DND-41 (cell line): ENCODE measurements around the gene ANKRD33.
A peak's percentile ranks its signal among the peaks of the same experiment; 100 is the strongest.

Source experiments
- ATAC-seq: fragments of 200-7000 bp; cut with Tn5 transposase; 3 replicates; pipeline ENCODE4 v1.9.1; 2021; ENCODE audit warnings: low read depth; ENCODE audit not compliant: insufficient read depth
- DNase-seq: peaks from one replicate; pipeline ENCODE4 v3.0.0-alpha.2; 2020
- H2AFZ ChIP-seq: 2 replicates; pipeline ENCODE4 v1.6.0; 2012; ENCODE audit warnings: low read depth, low read length
- H3K27ac ChIP-seq: 2 replicates; pipeline ENCODE4 v1.5.1; 2012; ENCODE audit warnings: low read length, inconsistent platforms
- H3K27me3 ChIP-seq: fragments of 200-600 bp; sonication (generic); 2 replicates; pipeline ENCODE4 v1.6.0; 2012; ENCODE audit warnings: low read length, mild to moderate bottlenecking, inconsistent platforms; ENCODE audit not compliant: insufficient read depth, poor library complexity
- H3K36me3 ChIP-seq: 2 replicates; pipeline ENCODE4 v1.5.1; 2012; ENCODE audit warnings: low read length, inconsistent platforms; ENCODE audit not compliant: insufficient read depth
- H3K4me1 ChIP-seq: 2 replicates; pipeline ENCODE4 v1.5.1; 2012; ENCODE audit warnings: mild to moderate bottlenecking, low read length; ENCODE audit not compliant: insufficient read depth
- H3K4me2 ChIP-seq: 2 replicates; pipeline ENCODE4 v1.6.0; 2012; ENCODE audit warnings: mild to moderate bottlenecking, moderate library complexity, low read length, inconsistent platforms; ENCODE audit not compliant: insufficient read depth
- H3K4me3 ChIP-seq, 2 experiments: fragments of 200-600 bp in 1 of 2; shearing (Covaris generic) in 1 of 2; 2 replicates each; pipeline ENCODE4 v1.5.1; 2012 to 2016; ENCODE audit warnings: inconsistent platforms in 2 of 2, low read length in 2 of 2, mild to moderate bottlenecking in 2 of 2, low read depth in 1 of 2, moderate library complexity in 1 of 2
- H3K79me2 ChIP-seq: 2 replicates; pipeline ENCODE4 v1.6.0; 2012; ENCODE audit warnings: low read length, inconsistent platforms; ENCODE audit not compliant: insufficient read depth
- H3K9ac ChIP-seq: 2 replicates; pipeline ENCODE4 v1.6.0; 2012; ENCODE audit warnings: low read depth, mild to moderate bottlenecking, inconsistent platforms, low read length, moderate library complexity
- H3K9me3 ChIP-seq: 2 replicates; pipeline ENCODE4 v1.5.1; 2012; ENCODE audit warnings: low read length, moderate library complexity, mild to moderate bottlenecking, inconsistent platforms; ENCODE audit not compliant: insufficient read depth, severe bottlenecking
- H4K20me1 ChIP-seq: 2 replicates; pipeline ENCODE4 v1.6.0; 2012; ENCODE audit warnings: low read length; ENCODE audit not compliant: insufficient read depth
- CTCF ChIP-seq: IDR thresholded peaks from 2 replicates; pipeline ENCODE4 v1.5.1; 2012; ENCODE audit warnings: borderline replicate concordance, low read length, moderate library complexity, mild to moderate bottlenecking; ENCODE audit not compliant: poor library complexity, severe bottlenecking; ENCODE audit errors: extremely low read depth
- EZH2 ChIP-seq: IDR thresholded peaks from 3 replicates; pipeline ENCODE4 v1.6.1; 2012; ENCODE audit warnings: borderline replicate concordance, low read depth, mild to moderate bottlenecking, moderate library complexity, low read length, inconsistent platforms; ENCODE audit not compliant: severe bottlenecking

The ANKRD33 gene, protein sequence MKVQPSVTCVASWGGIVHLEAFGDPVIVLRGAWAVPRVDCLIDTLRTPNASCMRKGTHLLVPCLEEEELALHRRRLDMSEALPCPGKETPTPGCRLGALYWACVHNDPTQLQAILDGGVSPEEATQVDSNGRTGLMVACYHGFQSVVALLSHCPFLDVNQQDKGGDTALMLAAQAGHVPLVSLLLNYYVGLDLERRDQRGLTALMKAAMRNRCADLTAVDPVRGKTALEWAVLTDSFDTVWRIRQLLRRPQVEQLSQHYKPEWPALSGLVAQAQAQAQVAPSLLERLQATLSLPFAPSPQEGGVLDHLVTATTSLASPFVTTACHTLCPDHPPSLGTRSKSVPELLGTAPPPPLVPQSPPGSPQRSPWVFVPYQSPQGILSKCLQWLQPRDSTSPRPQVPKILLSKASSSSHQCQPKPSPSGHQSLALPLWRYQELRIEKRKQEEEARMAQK

DNA sequence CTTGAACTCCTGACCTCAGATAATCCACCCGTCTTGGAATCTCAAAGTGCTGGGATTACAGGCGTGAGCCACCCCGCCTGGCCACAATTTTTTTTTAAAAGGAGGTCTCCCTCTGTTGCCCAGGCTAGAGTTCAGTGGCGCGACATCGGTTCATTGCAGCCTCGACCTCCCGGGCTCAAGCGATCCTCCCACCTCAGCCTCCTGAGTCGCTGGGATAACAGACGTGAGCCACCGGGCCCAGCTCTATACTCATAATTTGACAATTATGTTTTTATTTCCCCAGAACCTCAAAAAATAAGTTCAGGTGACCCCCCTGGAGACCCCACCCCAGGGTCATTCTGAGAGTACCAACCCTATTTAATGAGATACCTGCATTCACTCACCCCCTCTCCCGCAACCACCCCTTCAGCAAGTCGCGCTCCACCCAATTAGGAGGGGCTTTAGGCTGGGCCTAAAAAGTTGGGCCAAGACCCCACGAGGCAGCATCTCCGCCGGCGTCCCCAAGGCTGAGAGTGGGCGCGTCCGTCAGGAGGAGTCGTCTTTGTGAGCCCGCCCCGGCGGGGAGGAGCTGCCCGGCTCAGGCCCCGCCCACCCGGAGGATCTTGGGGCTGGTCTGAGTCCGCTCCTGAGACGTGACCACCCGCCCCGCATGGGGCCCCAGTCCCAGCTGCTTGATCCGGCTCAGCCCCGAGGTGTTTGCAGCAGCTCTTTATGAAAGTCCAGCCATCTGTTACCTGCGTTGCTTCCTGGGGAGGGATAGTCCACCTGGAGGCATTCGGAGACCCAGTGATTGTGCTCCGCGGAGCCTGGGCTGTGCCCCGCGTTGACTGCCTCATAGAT is at the start of gene ANKRD33:
TSS of gene ANKRD33 (plus strand) at position 628 of the 840 bp plus-strand sequence. CDS start at position 712, 84 bp downstream.
- H3K79me2 ChIP-seq: no peaks in the 10 kb centered on the region
- no peaks in the 10 kb centered on the region for H3K27me3 ChIP-seq
- no peaks in the 10 kb centered on the region for H4K20me1 ChIP-seq
- no peak within 1 kb of the TSS for H3K4me3 ChIP-seq
- H3K4me1 ChIP-seq: peaks cover 11% of the 10 kb centered on the region
- no peak within 1 kb of the TSS for H3K27ac ChIP-seq
- no peak within 1 kb of the TSS for H2AFZ ChIP-seq
- TF ChIP-seq CTCF (no peak), EZH2 (no peak)
- H3K4me2 ChIP-seq: no peak within 1 kb of the TSS
- H3K36me3 ChIP-seq: no peaks in the 10 kb centered on the region
- no peak for DNase-seq
- no peak within 1 kb of the TSS for H3K9ac ChIP-seq
- peaks cover 1% of the 10 kb centered on the region for H3K9me3 ChIP-seq
- no peak for ATAC-seq

- no peaks in the 10 kb centered on the region for H3K9me3 ChIP-seq
- H3K4me2 ChIP-seq: no peak overlapping the region
- H3K4me3 ChIP-seq: no peak overlapping the region
- DNase-seq: no peak
- H4K20me1 ChIP-seq: no peaks in the 10 kb centered on the region
- peaks cover 4% of the 10 kb centered on the region for H3K27me3 ChIP-seq
- peaks cover 4% of the 10 kb centered on the region for H3K4me1 ChIP-seq
- no peak overlapping the region for H2AFZ ChIP-seq
- no peak overlapping the region for H3K9ac ChIP-seq
- no peaks in the 10 kb centered on the region for H3K79me2 ChIP-seq
- H3K36me3 ChIP-seq: no peaks in the 10 kb centered on the region
- TF ChIP-seq EZH2 (no peak), CTCF (no peak)
- ATAC-seq: no peak
- H3K27ac ChIP-seq: no peak overlapping the region
Measured at GRCh38 chr12:51838762-51839161, 49.1 kb upstream of the ANKRD33 start.

DNA sequence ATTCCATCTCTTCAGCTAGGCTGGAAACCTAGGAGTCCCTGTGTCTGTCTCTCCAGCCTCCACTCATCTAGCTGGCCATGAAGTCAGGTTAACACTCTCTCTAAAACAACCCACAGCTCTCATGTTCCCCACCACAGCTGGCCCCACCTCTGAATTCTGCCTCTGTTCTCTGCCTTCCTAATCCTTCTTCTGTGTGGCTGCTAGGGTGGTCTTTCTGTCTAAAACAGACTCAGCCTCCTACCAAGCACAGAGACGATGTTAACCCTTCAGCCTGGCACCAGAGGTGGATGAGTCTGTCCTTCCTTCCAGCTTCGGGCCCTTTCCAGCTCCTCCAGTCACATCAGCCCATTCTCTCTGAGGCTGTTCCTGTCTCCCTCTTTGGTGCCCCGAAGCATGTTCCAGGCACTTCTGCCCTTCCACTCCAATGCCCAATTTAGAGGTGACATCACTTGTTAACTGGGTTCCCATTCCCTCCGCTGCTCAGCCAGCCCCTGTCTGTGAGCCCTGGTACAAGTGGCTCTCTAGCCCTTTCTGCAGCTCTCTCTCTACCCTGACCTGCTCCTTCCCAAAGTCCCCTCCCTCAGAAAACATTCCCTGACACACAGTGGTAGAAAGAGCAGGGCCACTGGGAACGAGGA is 48.5 kb upstream of the ANKRD33 start:
- ATAC-seq (0 out of 3 replicates have a peak, but pooled peaks have one; percentile 34), DNase-seq (no peak)
- H3K36me3 ChIP-seq: no peaks in the 10 kb centered on the region
- H4K20me1 ChIP-seq: no peaks in the 10 kb centered on the region
- TF ChIP-seq CTCF (no peak), EZH2 (no peak)
- no peaks in the 10 kb centered on the region for H3K9me3 ChIP-seq
- no peak overlapping the region for H3K4me3 ChIP-seq
- no peak overlapping the region for H3K9ac ChIP-seq
- no peak overlapping the region for H2AFZ ChIP-seq
- H3K27ac ChIP-seq: no peak overlapping the region
- no peaks in the 10 kb centered on the region for H3K79me2 ChIP-seq
- H3K4me1 ChIP-seq: no peaks in the 10 kb centered on the region
- H3K4me2 ChIP-seq: no peak overlapping the region
- H3K27me3 ChIP-seq: peaks cover 4% of the 10 kb centered on the region
